ENCODE results near the gene SNX33. TPM values are rescaled to one million over a fixed set of nuclear protein-coding genes. Genes with fewer than 3 reads are reported as not detected.

SNX33 gene
- total RNA-seq, 2 donors from 2014 or later: 19.8 to 21.8 TPM

GRCh38 chr15:75693501-75694240 is 46.0 kb downstream of the SNX33 start:
- no peaks in the 10 kb centered on the region for H3K27me3 ChIP-seq
- DNase-seq: no peak
- no peak overlapping the region for H3K27ac ChIP-seq
- TF ChIP-seq POLR2A (IDR thresholded peaks at IDR 0.05): no peak
- ATAC-seq: no peak
- intact Hi-C loops (cut with DNase I): no loop called here
- 65 to 94% methylated on average over 3 to 14 of the region's 14 CpGs for WGBS, 2 donors
- H3K9me3 ChIP-seq: no peaks in the 10 kb centered on the region
- peaks cover 16% of the 10 kb centered on the region for H3K4me1 ChIP-seq
- H3K4me3 ChIP-seq: no peak overlapping the region
- H3K36me3 ChIP-seq (replicated peaks in 1 of 2; ENCODE audit: insufficient read depth in 1 of 2, low read depth in 2 of 2): no peaks in the 10 kb centered on the region

- TF ChIP-seq CTCF (IDR thresholded peaks at IDR 0.05): peak; percentile 37 to 68 (median 50)
- TF ChIP-seq POLR2A (IDR thresholded peaks at IDR 0.05): no peak
- H3K4me3 ChIP-seq: no peak overlapping the region
- peak; percentile 65 to 83 (median 78) for DNase-seq
These were observed 46.8 kb downstream of the SNX33 start for GRCh38 chr15:75694241-75695182.

DNA sequence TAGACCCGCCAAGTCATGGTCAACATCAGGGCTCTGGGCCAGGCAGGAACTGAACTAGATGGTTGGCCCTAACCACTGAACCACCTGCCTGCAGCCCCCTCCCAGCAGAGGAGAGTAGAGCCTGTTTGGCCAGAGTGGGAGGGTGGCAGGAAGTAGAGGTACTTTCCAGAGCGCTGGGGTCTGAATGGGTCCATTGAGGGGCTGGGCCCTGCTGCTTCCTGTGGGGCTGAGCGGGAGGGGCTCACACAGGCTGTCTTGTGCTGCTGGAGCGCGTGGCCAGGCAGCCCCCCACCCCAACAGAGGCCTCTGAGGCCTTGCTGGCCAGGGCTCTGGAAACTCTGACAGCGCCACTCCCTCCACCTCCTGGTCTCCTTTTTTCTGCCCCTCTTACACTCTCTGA is 47.5 kb downstream of the SNX33 start:
- no peak for TF ChIP-seq CTCF (IDR thresholded peaks at IDR 0.05)
- TF ChIP-seq POLR2A (IDR thresholded peaks at IDR 0.05): no peak
- 66 to 72% methylated on average over 6 of the region's 6 CpGs for WGBS, 2 donors
- Histone ChIP-seq H3K27ac (no peak overlapping the region), H3K27me3 (no peaks in the 10 kb centered on the region), H3K9me3 (no peaks in the 10 kb centered on the region), H3K4me3 (no peak overlapping the region), H3K36me3 (replicated peaks in 1 of 2; ENCODE audit: insufficient read depth in 1 of 2, low read depth in 2 of 2) (no peaks in the 10 kb centered on the region), H3K4me1 (peaks cover 16% of the 10 kb centered on the region)
- intact Hi-C loops (cut with DNase I): no loop called here
- ATAC-seq: no peak
- DNase-seq: no peak

More at GRCh38 chr15:75694241-75695182, 46.8 kb downstream of the SNX33 start:
- Histone ChIP-seq H3K27me3 (no peaks in the 10 kb centered on the region), H3K9me3 (no peaks in the 10 kb centered on the region), H3K36me3 (replicated peaks in 1 of 2; ENCODE audit: insufficient read depth in 1 of 2, low read depth in 2 of 2) (no peaks in the 10 kb centered on the region), H3K4me1 (peaks cover 16% of the 10 kb centered on the region), H3K27ac (peak overlapping the region in 1 of 4 donors; percentile 48)
- peak; percentile 88 for ATAC-seq
- WGBS, 2 donors: 13 to 18% methylated on average over 11 to 20 of the region's 20 CpGs
- intact Hi-C loops (cut with DNase I): no loop called here

- TF ChIP-seq POLR2A (IDR thresholded peaks at IDR 0.05) (no peak), CTCF (IDR thresholded peaks at IDR 0.05) (no peak)
- Histone ChIP-seq H3K27me3 (no peaks in the 10 kb centered on the region), H3K36me3 (replicated peaks in 1 of 2; ENCODE audit: insufficient read depth in 1 of 2, low read depth in 2 of 2) (no peaks in the 10 kb centered on the region), H3K9me3 (no peaks in the 10 kb centered on the region), H3K4me1 (peaks cover 16% of the 10 kb centered on the region), H3K27ac (no peak overlapping the region), H3K4me3 (no peak overlapping the region)
- DNase-seq (no peak), ATAC-seq (no peak)
- WGBS, 2 donors: 66 to 86% methylated on average over 7 of the region's 7 CpGs
- intact Hi-C loops (cut with DNase I): no loop called here
These were observed 48.1 kb downstream of the SNX33 start for GRCh38 chr15:75695634-75696310.

GRCh38 chr15:75696311-75696720 is 48.6 kb downstream of the SNX33 start:
- TF ChIP-seq POLR2A (IDR thresholded peaks at IDR 0.05): no peak
- no peak for TF ChIP-seq CTCF (IDR thresholded peaks at IDR 0.05)
- H3K9me3 ChIP-seq: no peaks in the 10 kb centered on the region
- peaks cover 16% of the 10 kb centered on the region for H3K4me1 ChIP-seq
- intact Hi-C loops (cut with DNase I): no loop called here
- DNase-seq: no peak
- H3K27ac ChIP-seq: no peak overlapping the region
- WGBS, 2 donors: 81 to 82% methylated on average over 13 to 14 of the region's 14 CpGs
- H3K36me3 ChIP-seq (replicated peaks in 1 of 2; ENCODE audit: insufficient read depth in 1 of 2, low read depth in 2 of 2): no peaks in the 10 kb centered on the region
- no peak overlapping the region for H3K4me3 ChIP-seq
- ATAC-seq: no peak
- H3K27me3 ChIP-seq: no peaks in the 10 kb centered on the region

Measured in body of pancreas (tissue), 4 donors.